Cerebellar cortex (tissue), 1 donor: ENCODE data around the gene PTGDS.
"Not testable (repeated sequence)": the region's sequence is repeated elsewhere in the genome, so short reads cannot be mapped to it uniquely, and the experiment has no call there.

Experiments
- DNase-seq: peaks from one replicate; pipeline ENCODE4 v3.0.0-alpha.2; 2015; ENCODE audit warnings: low spot score

Gene PTGDS

DNA sequence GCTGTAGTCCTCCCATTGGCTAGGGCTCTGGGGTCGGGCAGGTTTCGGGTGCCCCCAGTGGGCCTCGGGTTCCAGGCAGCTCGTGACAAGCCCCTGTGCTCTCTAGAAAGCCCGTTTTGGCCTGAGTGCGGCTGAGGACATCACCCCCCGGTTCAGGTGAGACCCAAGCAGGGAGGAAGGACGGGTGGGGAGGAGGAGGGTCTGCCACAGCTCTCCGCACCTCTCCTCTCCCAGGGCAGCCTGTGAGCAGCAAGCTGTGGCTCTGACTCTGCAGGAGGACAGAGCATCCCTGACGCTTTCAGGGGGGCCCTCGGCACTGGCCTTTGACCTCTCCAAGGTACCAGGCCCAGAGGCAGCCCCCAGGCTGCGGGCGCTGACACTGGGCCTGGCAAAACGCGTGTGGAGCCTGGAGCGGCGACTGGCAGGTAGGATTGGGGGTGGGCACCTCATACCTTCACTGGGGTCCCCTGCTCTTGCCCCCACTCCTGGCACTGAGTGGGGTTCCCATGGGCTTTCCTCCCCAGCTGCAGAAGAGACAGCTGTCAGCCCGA is 15.6 kb downstream of the PTGDS start:
- DNase-seq, result no peak

DNA sequence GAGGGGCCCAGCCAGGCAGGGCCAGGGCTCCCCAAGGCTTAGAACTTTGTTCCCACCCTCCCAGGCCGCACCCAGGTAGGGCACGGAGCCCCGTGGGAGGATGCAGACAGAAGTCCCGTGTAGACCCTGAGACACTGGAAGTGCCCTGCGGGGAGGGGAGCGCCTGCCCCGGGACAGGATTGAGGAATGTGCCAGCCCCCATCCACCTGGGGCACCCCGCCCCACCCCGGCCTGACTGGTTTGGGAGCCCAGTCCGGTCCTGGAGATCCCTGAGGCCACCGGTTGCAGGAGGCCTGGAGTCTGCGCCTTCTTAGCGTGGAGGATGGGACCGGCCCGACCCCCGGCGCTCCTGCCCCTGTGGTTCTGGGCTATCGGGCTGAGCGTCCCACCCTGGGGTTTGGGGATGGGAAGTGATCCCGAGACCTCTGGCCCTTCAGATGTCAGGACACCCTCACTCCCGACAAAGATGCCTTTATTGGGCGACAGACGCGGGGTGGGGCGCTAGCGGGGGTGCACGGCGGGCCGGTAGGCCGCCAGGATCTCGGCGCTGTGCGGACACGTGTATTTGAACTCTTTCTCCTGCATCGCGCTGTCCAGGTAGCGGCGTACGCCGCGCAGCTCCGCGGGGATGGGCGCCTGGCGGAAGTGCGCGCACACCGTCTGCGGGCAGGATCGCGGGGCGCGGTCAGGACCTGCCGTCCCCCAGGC is 17.0 kb downstream of the PTGDS start:
- no peak for DNase-seq

DNA sequence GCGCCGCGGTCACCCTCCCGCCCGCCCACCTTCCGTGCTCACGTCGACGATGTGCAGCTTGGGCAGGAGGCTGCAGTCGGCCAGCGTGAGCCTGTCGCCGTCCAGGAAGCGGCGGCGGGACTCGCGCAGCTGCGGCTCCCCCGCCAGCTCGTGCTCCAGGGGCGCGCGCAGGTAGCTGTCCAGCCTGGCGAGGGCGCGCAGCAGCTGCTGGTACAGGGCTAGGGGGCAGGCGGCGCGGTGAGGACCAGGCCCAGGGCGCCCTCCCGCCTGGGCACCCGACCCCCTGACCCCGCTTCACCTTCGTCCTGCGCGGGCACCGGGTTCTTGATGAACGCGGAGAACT is 17.6 kb downstream of the PTGDS start:
- DNase-seq, result no peak

DNA sequence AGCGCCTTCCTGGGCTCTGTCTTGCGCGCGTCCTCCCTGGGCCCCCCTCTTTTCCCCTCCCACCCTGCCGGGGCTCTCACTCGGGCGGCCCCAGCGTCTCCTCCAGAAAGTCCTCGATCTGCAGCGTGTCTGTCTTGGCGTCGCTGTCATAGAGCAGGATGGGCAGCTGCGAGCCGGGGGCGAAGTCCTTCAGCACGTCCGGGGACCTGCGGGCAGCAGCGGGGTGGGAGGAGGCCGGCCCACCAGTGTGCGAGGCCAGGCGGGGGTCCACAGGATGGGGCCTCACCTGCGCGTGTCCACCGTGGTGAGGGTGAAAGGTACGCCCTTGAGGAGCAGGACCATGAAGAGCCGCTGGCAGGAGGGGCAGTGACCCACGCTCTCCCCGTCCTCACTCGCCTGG is 18.1 kb downstream of the PTGDS start:
- DNase-seq, result no peak

DNA sequence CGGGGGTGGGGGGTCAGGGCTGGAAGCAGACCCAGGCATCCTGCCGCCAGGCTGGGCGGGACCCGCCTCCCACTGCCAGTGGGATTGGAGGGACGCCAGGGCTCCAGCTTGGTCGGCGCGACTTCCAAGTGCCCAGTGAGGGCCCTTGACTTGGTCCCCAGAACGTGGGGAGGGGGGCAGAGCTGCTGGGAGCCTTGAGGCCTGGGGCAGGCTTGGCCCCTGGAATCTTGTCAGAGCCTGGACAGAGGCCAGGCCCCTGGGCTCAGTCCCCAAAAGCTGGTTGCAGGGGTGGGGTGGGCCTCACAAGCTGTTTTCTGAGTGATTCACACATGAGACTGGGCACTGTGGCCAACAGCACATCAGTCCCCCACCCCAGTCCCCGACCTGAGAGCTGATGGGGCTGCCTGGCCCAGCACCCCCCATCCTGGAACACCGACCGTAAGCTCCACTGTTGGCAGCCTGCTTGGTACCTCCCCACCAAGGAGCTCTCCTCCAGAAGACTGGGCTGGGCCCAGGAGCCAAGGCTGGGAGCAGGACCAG is 18.5 kb downstream of the PTGDS start:
- no peak for DNase-seq

DNA sequence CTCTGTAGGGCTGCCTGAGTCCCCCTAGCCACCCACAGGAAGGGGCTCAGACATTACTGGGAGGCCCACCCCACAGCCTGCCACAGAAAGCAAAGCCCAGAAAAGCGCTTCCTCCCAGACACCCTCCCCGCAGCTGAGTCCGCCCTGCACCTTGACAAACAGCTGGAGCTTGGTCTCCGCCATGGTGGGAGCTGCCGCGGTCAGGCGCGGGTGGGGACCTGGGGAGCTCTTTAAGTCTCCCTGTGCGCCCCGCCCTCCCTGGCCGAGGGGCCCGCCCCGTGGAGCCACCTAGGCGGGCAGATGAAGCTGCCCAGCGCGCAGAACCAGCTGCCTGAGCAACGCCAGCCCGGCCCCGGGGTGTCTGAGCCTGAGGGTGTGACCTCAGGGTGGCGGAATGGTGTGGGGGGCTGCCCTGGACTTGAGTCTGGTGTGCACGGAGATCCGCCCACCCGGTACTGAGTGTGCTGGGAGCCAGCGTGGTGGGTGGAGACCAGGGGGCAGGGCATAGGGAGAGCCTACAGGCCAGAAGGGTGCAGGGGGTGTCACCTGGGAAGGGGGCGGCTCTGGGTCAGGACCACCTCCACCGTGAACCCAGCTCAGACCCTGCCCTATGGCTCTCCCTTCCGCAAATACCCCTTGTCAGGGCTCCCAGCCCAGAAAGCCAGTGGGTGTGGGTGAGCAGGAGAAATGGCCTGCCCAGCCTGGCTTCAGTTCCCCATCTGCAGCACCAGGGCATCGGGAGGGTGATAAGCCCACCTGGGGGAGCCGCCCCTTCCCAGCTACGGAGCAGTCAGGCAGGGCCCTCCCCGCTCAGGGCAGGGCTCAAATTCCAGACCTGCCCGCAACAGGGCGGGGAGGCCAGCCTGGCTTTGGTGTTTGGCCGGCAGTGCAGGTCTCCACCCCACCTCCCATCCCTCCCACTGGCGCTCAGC is 19.3 kb downstream of the PTGDS start, which contains the start of gene CLIC3:
TSS of gene CLIC3 (minus strand) at position 208 of the 932 bp plus-strand sequence. CDS start at position 183, 25 bp downstream.
- no peak for DNase-seq

DNA sequence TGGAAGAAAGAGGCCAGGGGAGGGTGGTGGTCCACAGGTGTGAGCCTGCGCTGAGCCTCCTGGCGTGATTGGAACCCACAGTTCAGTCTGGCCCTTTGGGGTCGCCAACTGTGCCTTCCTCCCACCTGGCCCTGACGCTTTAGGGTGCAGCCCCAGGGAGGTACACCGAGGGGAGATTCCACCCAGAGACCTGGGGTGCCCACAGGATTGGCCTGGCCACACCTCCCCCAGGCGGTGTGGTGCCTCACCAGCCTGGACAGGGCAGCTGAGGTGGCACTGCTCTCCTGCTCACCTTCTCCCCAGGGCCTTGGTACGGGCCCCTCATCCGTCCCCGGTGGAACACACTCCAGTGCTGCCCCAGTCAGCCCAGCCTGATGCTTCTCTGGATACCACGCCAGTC is 20.1 kb downstream of the PTGDS start:
- no peak for DNase-seq

DNA sequence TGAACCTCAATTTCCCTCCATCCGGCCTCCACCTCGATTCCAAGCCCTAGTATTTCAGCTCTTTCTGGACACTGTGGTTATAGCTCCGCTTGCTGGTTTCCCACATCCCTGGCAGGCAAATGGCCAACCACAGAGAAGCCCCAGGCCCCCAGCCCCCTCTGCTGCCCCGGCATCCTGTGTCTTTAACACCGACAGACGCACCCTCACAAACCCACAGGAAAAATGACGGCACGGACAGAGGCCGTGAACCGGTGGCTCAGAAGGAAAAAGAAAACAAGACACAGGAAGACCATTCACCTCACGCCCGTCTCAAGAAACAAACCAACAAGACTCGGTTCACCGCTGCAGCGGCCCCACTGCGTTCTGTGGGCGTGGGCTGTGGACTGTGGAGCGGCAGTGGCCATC is 20.5 kb downstream of the PTGDS start:
- DNase-seq, result no peak

DNA sequence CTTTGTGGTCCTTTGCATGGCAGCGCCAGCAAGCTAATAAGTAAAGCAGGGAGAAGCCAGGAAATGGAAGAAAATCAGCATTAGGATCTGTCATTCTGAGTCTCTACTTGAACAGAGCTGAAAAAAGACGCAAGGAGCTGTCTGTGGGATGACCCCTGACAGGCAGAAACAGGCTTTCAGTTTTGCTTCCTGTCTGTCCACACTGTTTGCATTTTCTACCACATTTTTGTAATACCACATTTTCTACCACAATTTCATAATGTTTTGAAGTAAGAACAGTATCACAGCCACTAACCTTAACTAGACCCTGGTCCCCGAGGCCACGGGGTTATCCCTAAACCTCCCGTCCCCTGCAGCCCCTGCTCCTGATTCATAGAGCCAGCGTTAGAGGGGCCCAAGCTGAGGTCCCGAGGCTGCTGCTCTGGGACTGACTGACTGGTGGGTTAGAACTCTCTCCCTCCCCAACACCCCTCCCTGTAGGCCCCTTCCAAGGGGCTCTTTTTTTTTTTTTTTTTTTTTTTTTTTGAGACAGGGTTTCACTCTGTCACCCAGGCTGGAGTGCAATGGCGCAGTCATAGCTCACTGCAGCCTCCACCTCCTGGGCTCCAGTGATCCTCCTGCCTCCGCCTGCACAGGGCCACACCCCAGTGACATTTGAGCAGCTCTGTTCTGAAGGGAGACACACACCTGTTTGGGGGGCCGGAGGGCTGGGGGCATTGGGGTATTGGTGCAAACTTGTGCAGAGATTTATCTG is 23.1 kb downstream of the PTGDS start:
- DNase-seq, result no peak

DNA sequence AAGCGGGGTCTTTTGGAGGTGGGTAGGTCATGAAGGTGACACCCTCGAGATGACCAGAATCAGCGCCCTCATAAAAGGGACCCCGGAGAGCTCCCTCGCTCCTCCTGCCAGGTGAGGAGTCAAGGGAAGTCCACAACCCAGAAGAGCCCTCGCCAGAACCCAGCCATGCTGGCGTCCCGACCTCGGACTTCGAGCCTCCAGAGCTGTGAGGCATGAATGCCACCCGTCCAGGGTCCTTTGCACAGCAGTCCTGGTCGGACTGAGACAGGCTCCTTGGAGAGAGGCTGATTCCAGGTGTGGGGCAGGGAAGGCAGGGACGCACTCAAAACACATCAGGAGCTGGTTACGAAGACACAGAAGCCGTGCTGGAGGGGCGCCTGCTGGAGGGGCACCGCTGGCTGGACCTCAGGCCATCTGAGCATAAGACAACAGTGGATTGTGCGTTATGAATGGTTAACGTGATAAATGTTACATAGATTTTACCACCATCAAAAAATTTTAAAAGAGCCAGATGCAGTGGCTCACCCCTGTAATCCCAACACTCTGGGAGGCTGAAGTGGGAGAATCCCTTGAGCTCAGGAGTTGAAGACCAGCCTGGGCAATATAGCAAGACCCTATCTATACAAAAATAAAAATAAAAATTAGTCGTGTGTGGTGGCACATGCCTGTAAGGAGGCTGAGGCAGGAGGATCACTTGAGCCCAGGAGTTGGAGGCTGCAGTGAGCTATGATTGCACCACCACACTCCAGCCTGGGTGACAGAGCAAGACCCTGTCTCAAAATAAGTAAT is 24.7 kb downstream of the PTGDS start:
- DNase-seq, result no peak

DNA sequence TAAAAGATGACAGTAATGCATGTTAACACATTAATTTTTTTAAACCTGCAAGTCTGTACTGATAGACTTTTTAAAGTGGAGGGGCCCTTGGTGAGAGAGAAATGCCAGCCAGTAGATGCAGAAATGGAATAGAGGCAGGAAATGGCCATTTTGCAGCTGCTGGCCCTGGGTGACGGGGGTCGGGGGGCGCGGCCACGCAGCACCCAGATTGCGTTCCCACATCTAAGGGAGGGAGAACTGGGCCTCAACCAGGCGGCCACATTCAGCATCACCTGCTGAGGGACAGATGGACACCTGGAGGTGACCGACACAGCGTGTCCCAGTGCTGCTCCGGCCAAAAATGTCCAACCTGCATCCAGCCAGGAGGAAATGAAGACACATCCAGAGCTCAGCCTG is 25.3 kb downstream of the PTGDS start:
- no peak for DNase-seq

DNA sequence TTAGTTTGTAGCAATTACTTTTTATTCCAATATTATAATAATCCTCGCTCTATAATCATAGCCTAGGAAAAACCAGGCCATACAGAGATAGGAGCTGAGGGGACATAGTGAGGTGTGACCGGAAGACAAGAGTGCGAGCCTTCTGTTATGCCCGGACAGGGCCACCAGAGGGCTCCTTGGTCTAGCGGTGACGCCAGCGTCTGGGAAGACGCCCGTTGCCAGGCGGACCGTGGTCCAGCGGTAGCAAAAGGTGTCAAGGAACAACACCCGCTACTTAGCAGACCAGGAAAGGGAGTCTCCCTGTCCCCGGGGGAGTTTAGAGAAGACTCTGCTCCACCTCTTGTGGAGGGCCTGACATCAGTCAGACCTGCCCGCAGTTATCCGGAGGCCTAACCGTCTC is 27.0 kb downstream of the PTGDS start:
- not testable (repeated sequence) for DNase-seq

DNA sequence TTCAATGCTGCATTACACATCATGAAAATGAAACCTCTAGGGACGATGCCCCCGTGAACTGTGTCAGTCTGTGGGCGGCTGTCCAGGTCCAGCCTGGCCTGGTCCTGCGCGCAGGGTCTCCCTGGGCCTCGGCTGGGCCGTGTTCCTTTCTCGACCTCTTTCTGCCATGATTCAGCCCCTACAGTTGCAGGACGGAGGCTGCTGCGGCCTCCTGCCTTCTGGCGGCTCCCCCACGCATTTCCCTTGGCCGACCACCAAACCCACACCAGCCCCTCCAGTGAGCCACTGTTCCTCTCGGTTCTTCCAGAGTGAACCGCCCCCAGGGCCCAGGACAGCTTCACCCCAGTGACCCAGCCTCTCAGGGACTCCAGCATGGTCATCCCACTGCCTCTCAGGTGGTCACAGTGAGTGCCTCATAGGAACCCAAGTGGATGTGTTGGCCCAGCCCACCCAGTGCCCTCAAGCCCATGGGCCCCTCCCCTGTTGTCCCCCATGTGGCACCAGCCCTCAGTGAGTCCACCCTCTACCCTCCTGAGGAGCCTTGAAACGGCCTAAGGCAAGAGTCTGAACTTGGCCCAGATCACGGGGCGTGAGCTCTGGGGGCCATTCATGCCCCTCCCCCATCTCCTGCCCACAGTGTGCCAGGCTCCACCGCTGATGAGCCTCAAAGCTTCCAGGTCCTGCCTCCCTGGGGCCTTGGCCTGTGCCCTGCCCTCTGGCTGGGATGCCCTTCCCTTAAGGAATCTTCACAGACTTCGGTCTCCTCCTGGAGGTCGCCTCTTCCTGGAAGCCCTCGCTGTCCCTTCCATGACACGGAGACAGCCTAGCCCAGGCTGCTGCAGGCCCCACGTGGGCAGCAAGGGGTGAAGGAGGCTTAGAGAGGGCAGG is 29.1 kb downstream of the PTGDS start:
- DNase-seq, result no peak

DNA sequence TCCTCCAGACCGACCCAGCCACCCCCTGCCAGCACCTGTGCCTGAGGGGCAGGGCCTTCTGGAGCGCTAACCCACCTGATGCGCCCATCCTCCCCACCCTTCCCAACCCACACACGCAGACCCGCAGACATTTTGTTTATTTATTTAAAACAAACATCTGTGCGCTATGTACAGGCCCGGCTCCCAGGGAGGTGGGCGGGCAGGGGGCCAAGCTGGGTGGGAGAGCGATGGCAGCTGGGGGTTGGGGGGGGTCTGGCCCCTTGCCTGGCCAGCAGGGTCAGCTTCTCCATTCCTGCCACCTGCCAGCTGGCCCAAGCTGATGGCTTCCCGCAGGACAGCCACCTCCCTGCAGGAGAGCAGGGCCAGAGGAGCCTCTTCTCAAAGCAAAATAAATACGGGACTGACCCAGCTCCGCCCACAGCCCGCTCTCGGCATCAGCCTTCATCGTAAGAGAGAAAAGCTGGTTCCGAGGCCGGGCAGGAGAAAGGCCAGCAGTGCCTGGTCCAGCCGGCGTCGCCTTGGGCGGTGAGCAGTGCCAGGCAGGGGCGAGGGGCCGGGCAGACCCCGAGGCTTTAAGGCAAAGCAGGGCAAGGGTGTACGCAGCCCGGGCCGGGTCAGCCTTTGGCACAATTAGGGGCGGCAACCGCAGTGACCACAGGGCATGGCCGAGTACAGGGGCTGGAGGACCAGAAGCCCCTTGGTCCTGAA is 30.0 kb downstream of the PTGDS start:
- DNase-seq, result no peak

DNA sequence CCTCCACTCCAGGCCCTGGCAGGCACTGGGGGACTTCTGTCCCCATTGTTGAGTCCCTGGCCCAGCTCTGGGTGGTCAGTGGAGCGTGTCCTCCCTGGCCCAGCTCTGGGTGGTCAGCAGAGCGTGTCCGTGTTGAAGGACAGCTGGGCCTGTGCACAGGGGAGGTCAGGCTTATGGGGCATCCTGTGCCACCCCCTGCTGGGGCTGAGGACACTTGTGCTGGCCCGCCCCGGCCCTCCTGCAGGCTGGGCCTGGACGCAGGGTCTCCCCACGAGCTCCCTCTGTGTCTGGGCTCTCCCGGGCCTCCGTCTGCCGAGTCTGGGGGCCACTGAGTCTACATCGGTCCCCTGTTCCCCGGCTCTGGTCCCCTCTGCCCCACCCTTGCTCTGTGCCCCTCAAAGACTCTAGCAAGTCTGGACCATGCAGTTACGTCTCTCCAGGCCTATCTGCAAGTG is 30.5 kb downstream of the PTGDS start:
- no peak for DNase-seq

DNA sequence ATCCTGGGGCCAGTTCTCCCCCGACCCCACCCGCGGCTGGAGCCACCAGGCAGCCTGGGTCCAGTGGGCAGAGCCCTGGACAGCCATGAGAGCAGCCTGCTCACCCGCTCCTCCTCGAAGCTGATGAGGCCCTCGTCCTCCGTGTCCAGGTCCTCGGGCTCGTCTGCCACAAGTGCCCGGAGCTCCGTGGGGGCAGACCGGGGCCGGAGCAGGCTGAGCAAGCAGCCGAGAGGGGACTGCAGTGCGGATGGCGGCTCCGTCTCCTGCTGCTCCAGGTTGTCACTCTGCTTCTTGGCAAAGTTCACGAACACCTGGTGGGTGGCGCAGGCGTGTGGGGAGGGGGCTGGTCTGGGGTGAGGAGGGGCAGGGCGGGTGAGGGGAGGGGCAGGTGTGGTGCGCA is 31.0 kb downstream of the PTGDS start:
- no peak for DNase-seq

DNA sequence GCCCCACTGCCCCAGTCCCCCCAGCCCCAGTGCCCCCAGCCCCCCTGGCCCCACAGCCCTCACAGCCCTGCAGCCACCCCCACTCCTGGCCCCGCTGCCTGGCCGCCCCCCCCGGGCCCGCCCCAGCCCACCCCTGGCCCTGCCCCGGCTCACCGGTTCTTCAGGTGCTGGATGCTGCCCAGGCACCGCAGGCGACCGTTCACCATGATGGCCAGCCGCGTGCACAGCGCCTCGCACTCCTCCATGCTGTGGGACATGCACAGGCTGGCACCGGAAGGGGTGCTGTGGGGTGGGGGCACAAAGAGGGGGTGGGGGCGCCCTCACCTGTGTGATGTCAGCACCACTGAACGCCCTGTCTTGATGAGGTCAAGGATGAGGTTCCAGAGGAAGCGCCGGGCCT is 31.9 kb downstream of the PTGDS start:
- no peak for DNase-seq

DNA sequence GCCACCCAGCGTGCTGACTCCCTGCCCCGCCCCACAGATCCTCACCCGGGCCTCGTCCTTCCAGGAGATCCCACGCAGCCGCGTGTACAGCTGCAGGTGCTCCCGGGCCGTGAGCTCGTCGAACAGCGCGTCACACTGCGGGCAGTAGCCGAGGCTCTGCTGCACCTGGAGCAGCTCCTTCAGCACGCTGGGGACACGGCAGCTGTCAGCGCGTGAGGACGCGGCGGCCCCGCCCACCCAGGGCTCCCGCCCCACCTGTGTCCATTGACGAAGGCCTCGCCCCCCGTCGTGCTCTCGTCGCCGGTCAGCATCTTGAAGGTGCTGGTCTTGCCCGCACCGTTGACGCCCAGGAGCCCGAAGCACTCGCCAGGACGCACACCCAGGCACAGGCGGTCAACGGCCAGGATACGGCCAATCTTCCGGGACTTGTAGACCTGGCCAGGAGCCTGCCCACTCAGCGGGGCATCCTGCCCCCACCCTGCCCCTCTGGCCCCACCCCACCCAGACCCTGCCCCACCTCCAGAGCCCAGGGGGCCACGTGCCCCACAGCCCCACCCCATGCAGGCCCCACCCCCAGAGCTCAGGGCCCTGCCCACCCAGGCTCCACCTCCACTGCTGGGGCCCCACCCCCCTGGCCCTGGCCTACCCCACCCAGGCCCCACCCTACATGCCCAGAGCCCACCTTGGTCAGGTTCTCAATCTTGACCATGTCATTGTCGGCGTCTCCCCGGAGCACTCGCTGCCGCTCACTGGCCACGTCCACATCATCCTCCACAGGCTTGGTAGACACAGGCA is 32.8 kb downstream of the PTGDS start:
- no peak for DNase-seq

DNA sequence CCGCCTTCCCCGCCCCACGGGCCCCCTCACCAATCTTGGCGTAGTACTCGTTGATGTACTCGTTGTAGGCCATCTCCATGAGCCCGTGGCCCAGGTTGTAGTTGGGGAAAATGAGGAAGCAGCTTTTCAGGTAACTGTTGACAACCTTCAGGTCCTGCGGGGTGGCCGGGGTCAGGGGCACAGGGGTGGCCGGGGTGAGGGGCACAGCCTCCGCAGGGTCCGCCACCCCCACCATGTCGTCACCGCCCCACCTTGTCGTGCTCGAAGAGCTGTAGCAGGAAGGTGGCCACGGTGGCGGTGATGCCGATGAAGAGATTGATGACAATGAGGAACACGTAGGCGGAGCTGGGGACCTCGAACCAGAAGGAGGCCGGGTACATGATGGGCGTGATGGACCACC is 33.9 kb downstream of the PTGDS start:
- DNase-seq, result no peak
